Esophagus (tissue), 2 donors: Measurements from ENCODE around the gene ATXN1. TPM values are rescaled to one million over a fixed set of nuclear protein-coding genes. Genes with fewer than 3 reads are reported as not detected.

Experiments used
- H3K27ac ChIP-seq, 2 donors: one replicate each; pipeline ENCODE4 v1.5.1; 2013; ENCODE audit warnings: low read depth in 2 of 2, mild to moderate bottlenecking in 2 of 2, inconsistent platforms in 1 of 2, low read length in 1 of 2, moderate library complexity in 1 of 2
- H3K27me3 ChIP-seq, 2 donors: one replicate each; pipeline ENCODE4 v1.6.1; 2013; ENCODE audit warnings: low read length in 2 of 2, control low read depth in 1 of 2, mild to moderate bottlenecking in 1 of 2; ENCODE audit not compliant: insufficient read depth in 2 of 2, control insufficient read depth in 1 of 2
- H3K36me3 ChIP-seq, 2 donors: one replicate each; pipeline ENCODE4 v1.6.1; 2013; ENCODE audit warnings: low read length in 1 of 2; ENCODE audit not compliant: control insufficient read depth in 2 of 2, insufficient read depth in 2 of 2
- H3K4me1 ChIP-seq, 2 donors: one replicate each; pipeline ENCODE4 v1.6.1; 2013; ENCODE audit warnings: low read length in 1 of 2; ENCODE audit not compliant: control insufficient read depth in 2 of 2, insufficient read depth in 2 of 2
- H3K4me3 ChIP-seq, 2 donors: one replicate each; pipeline ENCODE4 v1.5.1; 2013; ENCODE audit warnings: low read length in 2 of 2, mild to moderate bottlenecking in 2 of 2, low read depth in 1 of 2, moderate library complexity in 1 of 2
- H3K9me3 ChIP-seq, 2 donors: one replicate each; pipeline ENCODE4 v1.6.1; 2013; ENCODE audit warnings: mild to moderate bottlenecking in 2 of 2, low read depth in 1 of 2, low read length in 1 of 2, moderate library complexity in 1 of 2; ENCODE audit not compliant: control insufficient read depth in 2 of 2, insufficient read depth in 1 of 2
- WGBS, 2 donors: extraction: QIAGEN DNeasy Blood & Tissue Kit; methylation state at CpG; one replicate each; pipeline ENCODE4 v1.1.7; 2013; 5-methylcytosine and 5-hydroxymethylcytosine counted together
- polyA plus RNA-seq, 2 donors: library from polyadenylated mRNA; stranded (reverse); fragments of 200-250 nt; gene quantifications; one replicate each; pipeline ENCODE4 v1.2.3, GENCODE V29; 2013
- donor health status: healthy with polysubstance abuse.
- donor health status: Bipolar disorder and iron deficiency.

The ATXN1 gene
- polyA plus RNA-seq, 2 donors, result 4.3 to 8.8 TPM

- WGBS, 2 donors, result 89 to 91% methylated on average over 5 of the region's 5 CpGs
- Histone ChIP-seq H3K9me3 (no peaks in the 10 kb centered on the region), H3K4me1 (peaks cover 0 to 2% of the 10 kb centered on the region in 2 donors), H3K36me3 (no peaks in the 10 kb centered on the region), H3K4me3 (no peak overlapping the region), H3K27ac (no peak overlapping the region), H3K27me3 (no peaks in the 10 kb centered on the region)
Measured at GRCh38 chr6:16727996-16728395, 33.3 kb downstream of the ATXN1 start.

GRCh38 chr6:16725145-16725864, 36.0 kb downstream of the ATXN1 start:
- no peaks in the 10 kb centered on the region for H3K36me3 ChIP-seq
- peaks cover 0 to 6% of the 10 kb centered on the region in 2 donors for H3K4me1 ChIP-seq
- WGBS, 2 donors, result 51 to 54% methylated on average over 7 of the region's 7 CpGs

GRCh38 chr6:16723826-16724225, 37.4 kb downstream of the ATXN1 start:
- Histone ChIP-seq H3K4me1 (peaks cover 0 to 9% of the 10 kb centered on the region in 2 donors), H3K36me3 (no peaks in the 10 kb centered on the region), H3K27ac (no peak overlapping the region), H3K27me3 (no peaks in the 10 kb centered on the region), H3K4me3 (no peak overlapping the region), H3K9me3 (no peaks in the 10 kb centered on the region)
- whole genome bisulfite sequencing, 2 donors, result 12 to 18% methylated on average over 3 of the region's 3 CpGs

More at GRCh38 chr6:16725145-16725864, 36.0 kb downstream of the ATXN1 start:
- Histone ChIP-seq H3K27ac (peak overlapping the region in 1 of 2 donors; percentile 40), H3K27me3 (no peaks in the 10 kb centered on the region), H3K9me3 (no peaks in the 10 kb centered on the region), H3K4me3 (no peak overlapping the region)

- no peaks in the 10 kb centered on the region for H3K9me3 ChIP-seq
- H3K4me1 ChIP-seq, result peaks cover 0 to 9% of the 10 kb centered on the region in 2 donors
- H3K27me3 ChIP-seq, result no peaks in the 10 kb centered on the region
- WGBS, 2 donors, result 40 to 71% methylated on average over 2 of the region's 2 CpGs
- no peak overlapping the region for H3K27ac ChIP-seq
- no peak overlapping the region for H3K4me3 ChIP-seq
- no peaks in the 10 kb centered on the region for H3K36me3 ChIP-seq
Measured at GRCh38 chr6:16723402-16723801, 37.9 kb downstream of the ATXN1 start.

GRCh38 chr6:16722630-16723029, 38.6 kb downstream of the ATXN1 start:
- peaks cover 0 to 9% of the 10 kb centered on the region in 2 donors for H3K4me1 ChIP-seq
- H3K27ac ChIP-seq, result no peak overlapping the region
- H3K9me3 ChIP-seq, result no peaks in the 10 kb centered on the region
- H3K27me3 ChIP-seq, result no peaks in the 10 kb centered on the region
- H3K4me3 ChIP-seq, result no peak overlapping the region
- no peaks in the 10 kb centered on the region for H3K36me3 ChIP-seq
- 53 to 67% methylated on average over 3 of the region's 3 CpGs for WGBS, 2 donors

- Histone ChIP-seq H3K27me3 (no peaks in the 10 kb centered on the region), H3K36me3 (no peaks in the 10 kb centered on the region), H3K9me3 (no peaks in the 10 kb centered on the region), H3K4me1 (peaks cover 0 to 9% of the 10 kb centered on the region in 2 donors), H3K4me3 (no peak overlapping the region), H3K27ac (peak overlapping the region; percentile 42 to 43)
- WGBS, 2 donors, result 56 to 67% methylated on average over 5 of the region's 5 CpGs
Measured at GRCh38 chr6:16721977-16722376, 39.3 kb downstream of the ATXN1 start.

- Histone ChIP-seq H3K4me3 (no peak overlapping the region), H3K36me3 (no peaks in the 10 kb centered on the region), H3K27me3 (no peaks in the 10 kb centered on the region), H3K4me1 (peaks cover 0 to 9% of the 10 kb centered on the region in 2 donors), H3K9me3 (no peaks in the 10 kb centered on the region), H3K27ac (peak overlapping the region in 1 of 2 donors; percentile 19)
- WGBS, 2 donors, result 71 to 75% methylated on average over 4 of the region's 4 CpGs
Measured at GRCh38 chr6:16720861-16721260, 40.4 kb downstream of the ATXN1 start.

GRCh38 chr6:16719488-16719887, 41.8 kb downstream of the ATXN1 start:
- Histone ChIP-seq H3K27me3 (no peaks in the 10 kb centered on the region), H3K27ac (no peak overlapping the region), H3K36me3 (no peaks in the 10 kb centered on the region), H3K9me3 (no peaks in the 10 kb centered on the region), H3K4me3 (no peak overlapping the region), H3K4me1 (peaks cover 0 to 9% of the 10 kb centered on the region in 2 donors)
- WGBS, 2 donors, result 86 to 88% methylated on average over 8 of the region's 8 CpGs

GRCh38 chr6:16718356-16718755, 42.9 kb downstream of the ATXN1 start:
- Histone ChIP-seq H3K9me3 (no peaks in the 10 kb centered on the region), H3K27me3 (no peaks in the 10 kb centered on the region), H3K27ac (no peak overlapping the region), H3K36me3 (no peaks in the 10 kb centered on the region), H3K4me3 (no peak overlapping the region), H3K4me1 (peaks cover 0 to 7% of the 10 kb centered on the region in 2 donors)
- WGBS, 2 donors, result 42 to 52% methylated on average over 3 of the region's 3 CpGs
